ENCODE results near the gene HEATR3.

- TF ChIP-seq CTCF (IDR thresholded peaks at IDR 0.05) (peak; percentile 100), POLR2A (IDR thresholded peaks at IDR 0.05) (peak; percentile 23)
Measured at GRCh38 chr16:50024684-50025536, 40.9 kb upstream of the HEATR3 start, which contains the start of gene CNEP1R1.
